ENCODE data around the gene SZT2.

DNA sequence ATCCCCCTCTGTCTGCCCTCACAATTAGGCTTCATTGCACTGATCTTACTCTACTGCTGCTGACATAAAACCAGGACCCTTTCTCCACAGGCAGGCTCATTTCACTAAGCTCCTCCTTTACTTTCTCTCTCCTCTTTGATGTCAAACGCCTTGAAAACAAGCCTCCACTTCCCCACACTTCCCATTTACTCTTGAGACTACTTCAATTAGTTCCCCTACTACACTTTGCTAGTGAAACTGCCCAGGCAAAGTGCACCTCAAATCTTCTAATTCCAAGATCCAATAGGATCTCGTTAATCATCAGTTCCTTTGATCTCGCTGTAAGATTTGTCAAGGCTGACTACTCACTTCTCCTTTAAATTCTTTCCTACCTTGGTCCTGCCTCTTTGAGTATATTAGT lies 36.8 kb upstream of the SZT2 start:
- TF ChIP-seq, protein P1, sequence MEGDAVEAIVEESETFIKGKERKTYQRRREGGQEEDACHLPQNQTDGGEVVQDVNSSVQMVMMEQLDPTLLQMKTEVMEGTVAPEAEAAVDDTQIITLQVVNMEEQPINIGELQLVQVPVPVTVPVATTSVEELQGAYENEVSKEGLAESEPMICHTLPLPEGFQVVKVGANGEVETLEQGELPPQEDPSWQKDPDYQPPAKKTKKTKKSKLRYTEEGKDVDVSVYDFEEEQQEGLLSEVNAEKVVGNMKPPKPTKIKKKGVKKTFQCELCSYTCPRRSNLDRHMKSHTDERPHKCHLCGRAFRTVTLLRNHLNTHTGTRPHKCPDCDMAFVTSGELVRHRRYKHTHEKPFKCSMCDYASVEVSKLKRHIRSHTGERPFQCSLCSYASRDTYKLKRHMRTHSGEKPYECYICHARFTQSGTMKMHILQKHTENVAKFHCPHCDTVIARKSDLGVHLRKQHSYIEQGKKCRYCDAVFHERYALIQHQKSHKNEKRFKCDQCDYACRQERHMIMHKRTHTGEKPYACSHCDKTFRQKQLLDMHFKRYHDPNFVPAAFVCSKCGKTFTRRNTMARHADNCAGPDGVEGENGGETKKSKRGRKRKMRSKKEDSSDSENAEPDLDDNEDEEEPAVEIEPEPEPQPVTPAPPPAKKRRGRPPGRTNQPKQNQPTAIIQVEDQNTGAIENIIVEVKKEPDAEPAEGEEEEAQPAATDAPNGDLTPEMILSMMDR (IDR thresholded peaks at IDR 0.05 in 8 of 11, conservative IDR thresholded peaks at IDR 0.05 in 3 of 11) = no peak
- no peak for TF ChIP-seq POLR2A (IDR thresholded peaks at IDR 0.05)
- TF ChIP-seq POLR2AphosphoS5 (IDR thresholded peaks at IDR 0.05) = no peak

All from spleen (tissue), 7 donors.